T follicular helper cell (primary cell): ENCODE measurements around the gene ABCC6.
"Not testable (repeated sequence)": the region's sequence is repeated elsewhere in the genome, so short reads cannot be mapped to it uniquely, and the experiment has no call there.

Experiments
- DNase-seq: peaks from one replicate; pipeline ENCODE4 v3.0.0-alpha.2; 2020; ENCODE audit warnings: low read depth
- total RNA-seq, 2 experiments: gene quantifications; one replicate each; lab custom pipeline; 2026; lab: John Stamatoyannopoulos, UW

Gene ABCC6
- 0 reads per million in 2 experiments for total RNA-seq

- not testable (repeated sequence) for DNase-seq
Observed at GRCh38 chr16:16222850-16223661, at the start of gene ABCC6. Gene ABCC6 (minus strand): TSS chr16:16223494. CDS start chr16:16223434, 60 bp downstream.

- not testable (repeated sequence) for DNase-seq
Observed at GRCh38 chr16:16272573-16273221, 49.4 kb upstream of the ABCC6 start.

- DNase-seq: not testable (repeated sequence)
Observed at GRCh38 chr16:16271658-16272057, 48.4 kb upstream of the ABCC6 start.

GRCh38 chr16:16268185-16268808, 45.0 kb upstream of the ABCC6 start:
- DNase-seq: not testable (repeated sequence)

GRCh38 chr16:16267708-16268107, 44.4 kb upstream of the ABCC6 start:
- not testable (repeated sequence) for DNase-seq

GRCh38 chr16:16265044-16265443, 41.8 kb upstream of the ABCC6 start:
- not testable (repeated sequence) for DNase-seq

- not testable (repeated sequence) for DNase-seq
Observed at GRCh38 chr16:16263947-16264346, 40.7 kb upstream of the ABCC6 start.

GRCh38 chr16:16262954-16263555, 39.8 kb upstream of the ABCC6 start:
- DNase-seq: not testable (repeated sequence)

- not testable (repeated sequence) for DNase-seq
Observed at GRCh38 chr16:16259971-16260370, 36.7 kb upstream of the ABCC6 start.

GRCh38 chr16:16258822-16259221, 35.5 kb upstream of the ABCC6 start:
- DNase-seq: not testable (repeated sequence)

GRCh38 chr16:16257301-16257923, 34.1 kb upstream of the ABCC6 start:
- DNase-seq: not testable (repeated sequence)

- not testable (repeated sequence) for DNase-seq
Observed at GRCh38 chr16:16252377-16252776, 29.1 kb upstream of the ABCC6 start.

- not testable (repeated sequence) for DNase-seq
Observed at GRCh38 chr16:16249621-16250330, 26.5 kb upstream of the ABCC6 start.

- DNase-seq: not testable (repeated sequence)
Observed at GRCh38 chr16:16247439-16247838, 24.1 kb upstream of the ABCC6 start.

GRCh38 chr16:16246578-16247262, 23.4 kb upstream of the ABCC6 start:
- DNase-seq: not testable (repeated sequence)

GRCh38 chr16:16243886-16244285, 20.6 kb upstream of the ABCC6 start:
- DNase-seq: not testable (repeated sequence)

- not testable (repeated sequence) for DNase-seq
Observed at GRCh38 chr16:16240667-16241066, 17.4 kb upstream of the ABCC6 start.

- not testable (repeated sequence) for DNase-seq
Observed at GRCh38 chr16:16237738-16238137, 14.4 kb upstream of the ABCC6 start.

GRCh38 chr16:16237071-16237470, 13.8 kb upstream of the ABCC6 start:
- DNase-seq: not testable (repeated sequence)

GRCh38 chr16:16232692-16233061, 9.4 kb upstream of the ABCC6 start:
- not testable (repeated sequence) for DNase-seq
